ENCODE measurements around the gene RAC2. TPM values are rescaled to one million over a fixed set of nuclear protein-coding genes. Genes with fewer than 3 reads are reported as not detected.
"Not testable (repeated sequence)": the region's sequence is repeated elsewhere in the genome, so short reads cannot be mapped to it uniquely, and the experiment has no call there.

RAC2 gene
- total RNA-seq, 2 experiments from 2014 or later, result 834 to 907 TPM

- H3K27ac Mint-ChIP-seq, result peak overlapping the region; percentile 89
Measured at GRCh38 chr22:37234736-37235711, 9.0 kb downstream of the RAC2 start.

GRCh38 chr22:37233751-37234631 is 10.1 kb downstream of the RAC2 start:
- CTCF ChIA-PET, result interaction anchor here (1.7 to 7.6 kb wide), 2 partner anchors 9 to 26 kb away, joined by 6 to 112 read pairs; partner anchors contain the start of gene RAC2

More at GRCh38 chr22:37234736-37235711, 9.0 kb downstream of the RAC2 start:
- Mint-ChIP-seq H3K27me3 (no peaks in the 10 kb centered on the region), H3K4me1 (peaks cover 99% of the 10 kb centered on the region), H3K36me3 (peaks cover 90% of the 10 kb centered on the region), H3K4me3 (peak overlapping the region; percentile 43), H3K9me3 (ENCODE audit: low read depth) (no peaks in the 10 kb centered on the region)
- DNase-seq (no peak), ATAC-seq (no peak)
- CTCF ChIA-PET, result interaction anchor here (7.6 kb wide), 1 partner anchor 8 kb away, joined by 112 read pairs; the partner anchor contains the start of gene RAC2

GRCh38 chr22:37233371-37233750 is 10.7 kb downstream of the RAC2 start:
- DNase-seq; H3K27me3 Mint-ChIP-seq; ATAC-seq; H3K9me3 Mint-ChIP-seq (ENCODE audit: low read depth): not testable (repeated sequence)
- CTCF ChIA-PET, result interaction anchor here (0.8 to 7.6 kb wide), 3 partner anchors 9 to 27 kb away, joined by 4 to 112 read pairs (median 6); partner anchors contain the start of gene RAC2
- Mint-ChIP-seq H3K36me3 (peaks cover 91% of the 10 kb centered on the region), H3K4me1 (peaks cover 99% of the 10 kb centered on the region), H3K4me3 (peak overlapping the region; percentile 24), H3K27ac (peak overlapping the region; percentile 89)

More at GRCh38 chr22:37233751-37234631, 10.1 kb downstream of the RAC2 start:
- Mint-ChIP-seq H3K4me3 (peak overlapping the region; percentile 43), H3K27ac (peak overlapping the region; percentile 89), H3K36me3 (peaks cover 90% of the 10 kb centered on the region), H3K27me3 (no peaks in the 10 kb centered on the region), H3K9me3 (ENCODE audit: low read depth) (no peaks in the 10 kb centered on the region), H3K4me1 (peaks cover 99% of the 10 kb centered on the region)
- ATAC-seq (no peak), DNase-seq (peak; percentile 44)

- ATAC-seq (no peak), DNase-seq (peak; percentile 44)
- CTCF ChIA-PET, result interaction anchor here (0.8 to 7.6 kb wide), 4 partner anchors 10 to 28 kb away, joined by 4 to 112 read pairs (median 15); partner anchors contain the start of gene RAC2
- H3K36me3 Mint-ChIP-seq, result peaks cover 91% of the 10 kb centered on the region
- H3K4me3 Mint-ChIP-seq, result peak overlapping the region; percentile 51
- H3K27me3 Mint-ChIP-seq, result no peaks in the 10 kb centered on the region
- peaks cover 98% of the 10 kb centered on the region for H3K4me1 Mint-ChIP-seq
- no peaks in the 10 kb centered on the region for H3K9me3 Mint-ChIP-seq (ENCODE audit: low read depth)
- H3K27ac Mint-ChIP-seq, result peak overlapping the region; percentile 97
Measured at GRCh38 chr22:37232140-37232998, 11.7 kb downstream of the RAC2 start.

GRCh38 chr22:37231406-37232139 is 12.5 kb downstream of the RAC2 start:
- ATAC-seq (no peak), DNase-seq (peak; percentile 67)
- Mint-ChIP-seq H3K36me3 (peaks cover 84% of the 10 kb centered on the region), H3K9me3 (ENCODE audit: low read depth) (no peaks in the 10 kb centered on the region), H3K4me3 (peak overlapping the region; percentile 51), H3K27ac (peak overlapping the region; percentile 97), H3K4me1 (peaks cover 90% of the 10 kb centered on the region), H3K27me3 (no peaks in the 10 kb centered on the region)
- CTCF ChIA-PET, result interaction anchor here (1.0 to 7.6 kb wide), 6 partner anchors 11 to 52 kb away, joined by 4 to 112 read pairs (median 24); partner anchors contain the start of gene RAC2

GRCh38 chr22:37230673-37231405 is 13.2 kb downstream of the RAC2 start:
- Mint-ChIP-seq H3K27me3 (no peaks in the 10 kb centered on the region), H3K4me1 (peaks cover 90% of the 10 kb centered on the region), H3K9me3 (ENCODE audit: low read depth) (no peaks in the 10 kb centered on the region), H3K27ac (peak overlapping the region; percentile 97), H3K4me3 (peak overlapping the region; percentile 57), H3K36me3 (peaks cover 84% of the 10 kb centered on the region)
- CTCF ChIA-PET, result interaction anchor here (0.7 to 7.6 kb wide), 12 partner anchors 12 to 374 kb away, joined by 3 to 112 read pairs (median 6); partner anchors contain the start of gene RAC2
- peak; percentile 94 for DNase-seq
- ATAC-seq, result peak; percentile 40

GRCh38 chr22:37229805-37230672 is 14.0 kb downstream of the RAC2 start:
- peak overlapping the region; percentile 57 for H3K4me3 Mint-ChIP-seq
- H3K9me3 Mint-ChIP-seq (ENCODE audit: low read depth), result no peaks in the 10 kb centered on the region
- H3K27ac Mint-ChIP-seq, result peak overlapping the region; percentile 97
- peaks cover 90% of the 10 kb centered on the region for H3K4me1 Mint-ChIP-seq
- H3K27me3 Mint-ChIP-seq, result no peaks in the 10 kb centered on the region
- ATAC-seq (peak; percentile 77), DNase-seq (peak; percentile 97)
- CTCF ChIA-PET, result interaction anchor here (0.7 to 7.6 kb wide), 15 partner anchors 11 to 373 kb away, joined by 3 to 112 read pairs (median 5); partner anchors contain the start of gene RAC2
- peaks cover 85% of the 10 kb centered on the region for H3K36me3 Mint-ChIP-seq

GRCh38 chr22:37229012-37229804 is 14.9 kb downstream of the RAC2 start:
- Mint-ChIP-seq H3K4me1 (peaks cover 90% of the 10 kb centered on the region), H3K4me3 (peak overlapping the region; percentile 57), H3K9me3 (ENCODE audit: low read depth) (no peaks in the 10 kb centered on the region), H3K27ac (peak overlapping the region; percentile 97), H3K36me3 (peaks cover 85% of the 10 kb centered on the region), H3K27me3 (no peaks in the 10 kb centered on the region)
- ATAC-seq, result peak; percentile 14
- CTCF ChIA-PET, result interaction anchor here (0.8 to 7.6 kb wide), 11 partner anchors 10 to 373 kb away, joined by 3 to 112 read pairs (median 6); partner anchors contain the start of gene RAC2
- DNase-seq, result peak; percentile 78

GRCh38 chr22:37228106-37229011 is 15.7 kb downstream of the RAC2 start:
- ATAC-seq (peak; percentile 18), DNase-seq (peak; percentile 76)
- Mint-ChIP-seq H3K4me1 (peaks cover 90% of the 10 kb centered on the region), H3K9me3 (ENCODE audit: low read depth) (no peaks in the 10 kb centered on the region), H3K36me3 (peaks cover 85% of the 10 kb centered on the region), H3K4me3 (peak overlapping the region; percentile 57), H3K27ac (peak overlapping the region; percentile 97), H3K27me3 (no peaks in the 10 kb centered on the region)
- CTCF ChIA-PET, result interaction anchor here (1.0 to 7.6 kb wide), 7 partner anchors 9 to 149 kb away, joined by 3 to 112 read pairs (median 24); partner anchors contain the start of gene RAC2

Measured in activated CD8-positive, alpha-beta memory T cell treated with anti-CD3 and anti-CD28 coated beads, Interleukin-2, amount 10 ng/mL, durations not matched to agents 7 days and 5 days (primary cell).